GM21447 (cell line): Measurements from ENCODE around the gene KLF16.
"Not testable (repeated sequence)": the region's sequence is repeated elsewhere in the genome, so short reads cannot be mapped to it uniquely, and the experiment has no call there.

Source experiments
- ATAC-seq: cut with Tn5 transposase; IDR thresholded peaks from one replicate; pipeline ENCODE4 v1.9.1; 2021; ENCODE audit not compliant: unreplicated experiment

Gene KLF16

GRCh38 chr19:1863328-1863637 lies at the start of gene KLF16:
Gene KLF16 (minus strand): TSS chr19:1863579. CDS start chr19:1863497, 82 bp downstream.
- no peak for ATAC-seq

DNA sequence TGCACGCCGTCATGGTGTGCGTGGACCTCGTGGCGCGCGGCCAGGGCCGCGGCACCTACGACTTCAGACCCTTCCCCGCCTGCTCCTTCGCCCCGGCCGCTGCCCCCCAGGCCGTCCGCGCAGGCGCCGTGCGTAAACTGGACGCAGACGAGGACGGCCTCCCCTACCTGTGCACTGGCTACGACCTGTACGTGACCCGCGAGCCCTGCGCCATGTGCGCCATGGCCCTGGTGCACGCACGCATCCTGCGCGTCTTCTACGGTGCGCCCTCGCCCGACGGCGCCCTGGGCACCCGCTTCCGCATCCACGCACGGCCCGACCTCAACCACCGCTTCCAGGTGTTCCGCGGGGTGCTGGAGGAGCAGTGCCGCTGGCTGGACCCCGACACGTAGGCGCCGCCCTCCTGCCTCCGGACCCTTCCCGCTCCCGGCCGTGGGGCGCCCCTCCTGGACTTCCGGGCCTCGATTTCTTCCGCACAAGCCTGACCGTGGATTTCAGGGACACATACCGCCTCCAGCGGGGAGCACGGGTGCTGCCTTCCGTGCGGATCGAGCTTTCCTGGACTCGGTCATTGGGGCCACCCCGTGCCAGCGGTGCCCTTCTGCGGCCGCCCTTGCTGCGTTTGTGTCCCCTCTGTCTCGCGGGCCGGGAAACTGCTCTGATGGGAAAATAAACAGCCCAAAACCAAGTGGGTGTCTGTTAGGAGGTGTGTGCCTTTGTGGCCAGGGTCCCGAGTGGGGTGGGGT lies 49.6 kb upstream of the KLF16 start:
- no peak for ATAC-seq

GRCh38 chr19:1911995-1912394 lies 48.6 kb upstream of the KLF16 start:
- no peak for ATAC-seq

DNA sequence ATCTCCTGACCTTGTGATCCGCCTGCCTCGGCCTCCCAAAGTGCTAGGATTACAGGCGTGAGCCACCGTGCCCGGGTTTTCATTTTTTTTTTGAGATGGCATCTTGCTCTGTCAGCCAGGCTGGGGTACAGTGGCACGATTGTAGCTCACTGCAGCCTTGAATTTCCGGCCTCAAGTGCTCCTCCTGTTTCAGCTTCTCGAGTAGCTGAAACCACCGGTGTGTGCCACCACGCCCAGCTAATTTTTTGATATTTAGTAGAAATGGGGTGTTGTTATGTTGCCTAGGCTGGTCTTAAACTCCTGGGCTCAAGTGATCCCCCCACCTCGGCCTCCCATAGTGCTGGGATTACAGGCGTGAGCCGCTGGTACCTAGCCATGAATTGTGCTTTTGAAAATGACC lies 47.7 kb upstream of the KLF16 start:
- no peak for ATAC-seq

- ATAC-seq = no peak
Observed at GRCh38 chr19:1910177-1910576, 46.8 kb upstream of the KLF16 start.

- ATAC-seq = no peak
Observed at GRCh38 chr19:1909761-1910080, 46.3 kb upstream of the KLF16 start.

DNA sequence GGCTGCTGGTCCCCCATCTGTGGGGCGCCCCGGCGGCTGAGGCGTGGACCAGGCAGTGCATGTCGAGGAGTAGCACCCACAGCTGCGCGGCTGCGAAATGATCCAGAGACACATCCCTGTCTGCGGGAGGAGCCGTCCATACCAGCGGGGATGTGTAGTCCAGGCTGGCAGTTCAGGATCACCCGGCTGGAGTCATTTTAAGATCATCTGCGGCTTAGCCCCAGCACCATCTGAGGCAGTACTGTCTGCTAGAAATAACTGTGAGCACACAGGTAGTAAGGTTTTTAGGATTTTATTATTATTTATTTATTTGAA lies 44.9 kb upstream of the KLF16 start:
- ATAC-seq = no peak

DNA sequence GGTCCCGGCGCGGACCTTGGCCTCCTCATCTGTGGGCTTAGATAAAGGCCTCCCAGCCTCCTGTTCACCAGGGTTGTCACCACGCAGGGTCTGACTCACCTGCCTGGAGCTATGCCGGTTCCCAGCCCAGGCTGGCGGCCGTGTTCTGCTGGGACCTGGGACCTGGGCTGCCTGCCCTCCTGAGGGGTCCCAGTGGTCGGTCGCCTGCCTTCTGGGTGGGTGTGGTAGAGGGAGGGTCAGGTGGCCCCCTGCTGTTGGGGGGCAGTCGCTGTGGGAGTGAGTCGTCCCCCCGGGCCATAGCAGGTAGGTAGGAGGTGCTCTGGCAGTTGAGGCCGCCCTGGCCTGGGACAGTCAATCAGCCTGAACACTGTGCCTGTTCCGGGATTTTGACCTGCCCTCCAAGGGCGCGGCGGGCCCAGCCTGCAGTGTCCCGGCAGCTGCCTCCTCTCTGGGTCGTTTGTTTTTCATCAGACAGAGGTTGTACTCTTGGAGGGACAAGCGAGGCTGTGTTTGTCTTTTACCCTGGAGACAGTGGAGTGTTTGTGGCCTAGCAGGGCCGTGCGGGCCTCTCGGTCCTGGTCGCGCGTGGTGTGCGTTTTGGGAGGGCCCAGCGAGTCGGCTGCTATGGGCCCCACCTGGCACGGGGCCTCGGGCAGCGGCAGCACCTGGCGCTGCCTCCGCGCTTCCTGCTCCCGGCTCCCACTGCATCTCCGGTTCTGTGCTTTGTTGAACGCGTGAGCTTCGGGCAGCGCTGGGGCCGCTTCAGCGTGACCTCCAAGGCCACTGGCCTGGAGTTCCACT lies 44.4 kb upstream of the KLF16 start:
- ATAC-seq = no peak

GRCh38 chr19:1906985-1907562 lies 43.7 kb upstream of the KLF16 start:
- ATAC-seq = no peak

DNA sequence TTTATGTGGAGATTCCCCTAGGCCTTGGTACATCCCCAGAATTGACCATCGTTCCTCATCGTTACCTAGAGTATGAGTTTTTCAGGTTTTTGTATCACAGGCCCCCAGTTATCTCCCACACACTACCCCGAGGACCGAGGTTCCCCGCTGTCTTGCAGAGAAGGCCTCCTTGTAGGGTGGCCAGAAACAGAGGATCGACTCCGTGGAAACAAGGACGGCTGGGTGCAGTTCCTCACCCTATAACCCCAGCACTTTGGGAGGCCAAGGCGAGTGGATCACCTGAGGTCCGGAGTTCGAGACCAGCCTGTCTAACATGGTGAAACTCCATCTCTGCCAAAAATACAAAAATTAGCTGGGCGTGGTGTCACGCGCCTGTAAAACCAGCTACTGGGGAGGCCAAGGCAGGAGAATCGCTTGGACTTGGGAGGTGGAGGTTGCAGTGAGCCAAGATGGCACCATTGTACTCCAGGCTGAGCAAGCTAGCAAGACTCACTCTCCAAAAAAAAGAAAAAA lies 42.5 kb upstream of the KLF16 start:
- ATAC-seq = no peak

- peak; percentile 73 for ATAC-seq
Observed at GRCh38 chr19:1905110-1905862, 41.9 kb upstream of the KLF16 start, which contains the start of the genes ADAT3 and SCAMP4. Gene ADAT3 (plus strand): TSS chr19:1905399. CDS start chr19:1912048, 6,649 bp downstream. Gene SCAMP4 (plus strand): TSS chr19:1905399. CDS start chr19:1915020, 9,621 bp downstream.

- ATAC-seq = no peak
Observed at GRCh38 chr19:1904860-1905109, 41.4 kb upstream of the KLF16 start.

- no peak for ATAC-seq
Observed at GRCh38 chr19:1902923-1903322, 39.5 kb upstream of the KLF16 start.

GRCh38 chr19:1901940-1902404 lies 38.6 kb upstream of the KLF16 start:
- no peak for ATAC-seq

GRCh38 chr19:1896508-1896907 lies 33.1 kb upstream of the KLF16 start:
- no peak for ATAC-seq

GRCh38 chr19:1893791-1894190 lies 30.4 kb upstream of the KLF16 start:
- no peak for ATAC-seq

DNA sequence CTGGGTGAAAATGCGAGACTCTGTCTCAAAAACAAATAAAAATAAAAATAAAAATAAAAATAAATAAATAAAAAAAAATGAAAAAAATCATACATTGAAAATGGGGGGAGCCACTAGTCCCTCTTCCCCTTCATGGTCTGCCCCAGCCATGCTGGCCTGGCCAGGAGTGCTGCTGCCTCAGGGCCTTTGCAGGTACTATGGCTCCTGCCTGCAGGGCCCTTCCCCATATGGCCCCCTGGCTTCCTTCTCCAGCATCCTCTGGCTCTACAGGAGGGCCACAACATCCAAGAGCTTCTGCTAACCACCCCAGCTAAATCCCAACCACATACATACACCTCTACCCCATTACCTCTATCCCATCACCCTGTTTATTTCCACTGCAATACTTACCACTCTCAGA lies 26.5 kb upstream of the KLF16 start:
- ATAC-seq = no peak

- ATAC-seq = no peak
Observed at GRCh38 chr19:1888385-1888784, 25.0 kb upstream of the KLF16 start.

- not testable (repeated sequence) for ATAC-seq
Observed at GRCh38 chr19:1886360-1886759, 23.0 kb upstream of the KLF16 start.

DNA sequence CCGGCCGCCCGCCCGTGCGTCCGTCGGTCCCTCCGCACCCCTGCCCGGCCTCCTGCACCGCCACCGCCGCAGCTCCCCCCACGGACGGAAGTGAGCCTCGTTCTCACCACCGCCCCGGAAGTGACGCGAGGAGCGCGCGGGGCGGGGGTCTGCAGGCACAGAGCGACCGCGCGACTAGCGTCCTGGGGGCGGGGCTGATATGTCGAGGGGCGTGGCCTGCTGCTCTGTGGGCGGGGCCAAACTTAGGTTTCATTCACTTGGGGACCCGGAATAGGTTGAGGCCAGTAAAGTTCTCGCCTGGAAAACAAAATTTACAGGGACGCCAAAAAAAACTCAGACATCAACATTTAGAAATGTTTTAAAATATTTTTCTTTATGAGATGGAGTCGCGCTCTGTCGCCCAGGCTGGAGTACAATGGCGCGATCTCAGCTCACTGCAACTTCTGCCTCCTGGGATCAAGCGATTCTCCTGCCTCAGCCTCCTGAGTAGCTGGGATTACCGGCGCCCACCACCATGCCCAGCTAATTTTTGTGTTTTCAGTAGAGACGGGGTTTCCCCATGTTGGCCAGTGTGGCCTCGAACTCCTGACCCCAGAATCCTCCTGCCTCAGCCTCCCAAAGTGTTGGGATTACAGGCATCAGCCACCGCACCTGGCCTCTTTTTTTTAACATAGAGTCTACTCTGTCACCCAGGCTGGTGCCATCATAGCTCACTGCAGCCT lies 22.2 kb upstream of the KLF16 start, which contains the start of gene ABHD17A:
Gene ABHD17A (minus strand): TSS at position 99 of the 722 bp plus-strand sequence. CDS start 3,930 bp downstream, outside the sequence.
- ATAC-seq = peak; percentile 54
